Activated effector memory CD4-positive, alpha-beta T cell treated with anti-CD3 and anti-CD28 coated beads, Interleukin-2, amount 50 U/mL, for 16 hours (primary cell): ENCODE results near the gene HP.

Experiments
- DNase-seq: peaks from one replicate; pipeline ENCODE4 v3.0.0-alpha.2; 2020

The HP gene

DNA sequence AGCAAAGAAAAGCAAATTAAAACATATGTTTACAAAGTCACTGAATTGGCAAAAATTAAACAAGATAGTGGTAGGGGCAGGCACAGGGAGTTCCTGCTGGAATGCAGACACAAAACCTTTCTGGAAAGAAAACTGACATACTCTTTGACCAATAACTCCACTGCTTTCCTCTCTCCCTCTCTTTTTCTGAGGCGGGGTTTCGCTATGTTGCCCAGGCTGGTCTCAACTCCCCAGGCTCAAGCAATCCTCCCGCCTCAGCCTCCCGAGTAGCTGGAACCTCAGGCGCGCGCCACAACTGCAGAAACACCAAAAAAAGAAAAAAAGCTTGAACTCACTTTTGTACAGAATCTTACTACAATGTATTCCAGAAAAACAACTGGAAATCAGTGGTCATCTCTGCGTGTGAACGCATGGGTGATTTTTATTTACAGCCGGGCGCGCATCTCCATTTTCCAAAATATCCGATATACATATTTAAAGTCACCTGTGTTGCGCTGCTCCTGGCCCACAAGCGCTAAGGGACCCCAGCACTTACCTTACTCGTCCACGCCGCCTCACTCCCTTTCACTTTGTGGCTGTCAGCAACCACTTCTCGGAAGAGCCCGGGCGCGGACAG, 38.6 kb downstream of the HP start:
- DNase-seq = no peak

DNA sequence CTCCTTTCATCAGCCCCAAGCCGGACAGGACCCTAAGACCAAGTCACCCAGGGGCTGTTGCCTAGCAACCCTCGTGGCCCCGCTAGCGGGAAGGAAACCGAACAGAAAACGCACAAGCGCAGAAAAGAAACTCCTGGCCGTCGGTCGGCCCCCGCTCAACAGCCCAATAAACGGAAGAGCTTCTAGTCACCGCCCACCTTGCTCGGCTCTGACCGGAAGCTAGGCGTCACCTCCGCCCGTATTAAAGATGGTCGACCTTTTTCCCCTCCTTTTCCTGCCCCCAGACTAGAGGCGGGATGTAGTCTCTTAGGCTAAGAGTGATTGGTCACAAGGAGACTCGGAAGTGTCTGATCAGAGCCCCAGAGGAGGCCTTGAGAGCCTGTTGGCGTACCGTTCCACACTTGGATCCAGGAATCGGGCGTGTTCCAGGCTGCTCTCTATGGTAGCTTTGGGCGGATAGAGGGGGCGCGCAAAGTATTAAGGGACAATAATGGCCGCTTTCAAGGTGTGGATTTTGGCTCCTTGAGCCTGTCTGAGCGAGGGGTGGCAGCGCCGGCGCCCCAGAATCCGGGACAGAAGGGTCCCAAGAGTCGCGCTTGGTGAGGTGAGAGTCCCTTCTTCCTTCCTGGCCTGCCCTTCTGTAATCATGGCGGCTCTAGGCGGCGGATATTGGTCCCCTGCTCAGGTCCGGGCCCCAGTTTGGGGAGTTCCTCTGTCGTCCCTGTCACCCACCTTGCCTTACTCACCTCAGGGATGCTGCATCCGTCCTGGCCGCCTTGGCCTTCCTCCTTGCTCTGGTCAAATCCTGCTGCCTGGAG, 39.4 kb downstream of the HP start, which contains the start of the genes DHX38 and TXNL4B:
DHX38 (plus strand) TSS at position 400 of the 818 bp plus-strand sequence. CDS start 2,311 bp downstream, outside the sequence.
TXNL4B (minus strand) TSS at position 173 of the 818 bp plus-strand sequence. CDS start 2,871 bp downstream, outside the sequence.
- DNase-seq = peak; percentile 96

DNA sequence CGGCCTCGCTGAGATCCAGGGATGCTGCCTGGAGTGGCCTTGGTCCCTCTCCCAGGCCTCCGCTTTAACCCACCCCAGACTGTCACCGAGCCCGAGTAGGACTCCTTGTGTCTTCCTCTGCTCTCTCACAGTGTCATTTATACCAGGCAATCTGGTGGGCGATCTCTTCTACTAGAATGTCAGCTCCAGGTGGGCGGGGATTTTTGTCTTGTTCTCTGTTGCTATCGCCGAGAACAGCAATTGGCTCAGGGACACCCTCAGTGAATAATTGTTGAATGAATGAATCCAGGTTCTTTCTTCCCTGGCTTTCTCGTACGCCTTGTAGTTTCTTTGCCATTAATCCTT, 39.9 kb downstream of the HP start:
- peak; percentile 78 for DNase-seq

- no peak for DNase-seq
These were observed 44.6 kb downstream of the HP start for GRCh38 chr16:72098936-72099335.

GRCh38 chr16:72099377-72099818, 45.1 kb downstream of the HP start:
- peak; percentile 71 for DNase-seq

DNA sequence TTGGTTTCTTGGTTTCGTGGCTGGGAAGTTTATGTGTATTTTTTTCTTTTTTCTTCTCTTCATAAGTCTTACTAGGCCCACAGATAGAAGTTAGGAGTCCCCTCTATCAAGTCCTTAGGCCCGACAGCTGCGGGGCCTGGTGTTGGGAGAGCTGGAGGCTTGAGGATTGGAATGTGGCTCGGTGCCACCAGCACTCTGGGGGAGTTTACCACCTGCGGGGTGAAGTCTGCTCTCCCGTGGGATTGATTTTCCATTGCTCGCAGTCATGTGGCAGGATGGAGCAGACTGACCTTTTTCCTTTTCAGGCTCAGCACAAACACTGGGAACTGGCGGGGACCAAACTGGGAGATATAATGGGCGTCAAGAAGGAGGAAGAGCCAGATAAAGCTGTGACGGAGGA, 46.9 kb downstream of the HP start:
- no peak for DNase-seq

DNA sequence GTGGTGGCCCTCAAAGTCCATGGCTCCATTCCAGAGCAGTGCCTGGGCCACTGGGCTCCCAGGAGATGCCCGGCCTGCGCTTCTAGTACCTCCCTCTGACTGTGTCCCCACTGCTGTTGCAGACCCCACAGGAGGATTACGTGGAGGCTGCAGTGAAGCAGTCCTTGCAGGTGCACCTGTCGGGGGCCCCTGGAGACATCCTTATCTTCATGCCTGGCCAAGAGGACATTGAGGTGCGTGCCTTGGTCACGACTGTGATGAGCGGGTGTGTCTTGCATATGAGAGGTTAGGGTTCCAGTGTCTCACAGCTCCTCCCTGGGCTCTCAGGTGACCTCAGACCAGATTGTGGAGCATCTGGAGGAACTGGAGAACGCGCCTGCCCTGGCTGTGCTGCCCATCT, 50.6 kb downstream of the HP start:
- no peak for DNase-seq

DNA sequence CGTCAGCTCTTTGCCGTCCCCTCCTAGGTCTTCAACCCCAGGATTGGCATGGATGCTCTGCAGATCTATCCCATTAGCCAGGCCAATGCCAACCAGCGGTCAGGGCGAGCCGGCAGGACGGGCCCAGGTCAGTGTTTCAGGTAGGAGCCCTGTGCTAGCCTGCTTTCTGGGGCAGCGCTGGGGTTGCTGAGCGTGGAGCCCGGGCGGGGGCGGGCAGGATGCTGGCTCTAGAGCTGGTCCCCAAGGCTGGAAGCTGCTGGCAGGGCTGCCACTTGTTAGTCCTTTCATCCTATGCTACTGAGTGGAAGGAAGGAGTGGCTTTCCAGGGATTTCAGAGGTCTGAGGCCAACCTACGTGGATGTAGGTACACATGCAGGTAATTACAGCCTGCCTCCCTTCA, 51.7 kb downstream of the HP start:
- no peak for DNase-seq

DNA sequence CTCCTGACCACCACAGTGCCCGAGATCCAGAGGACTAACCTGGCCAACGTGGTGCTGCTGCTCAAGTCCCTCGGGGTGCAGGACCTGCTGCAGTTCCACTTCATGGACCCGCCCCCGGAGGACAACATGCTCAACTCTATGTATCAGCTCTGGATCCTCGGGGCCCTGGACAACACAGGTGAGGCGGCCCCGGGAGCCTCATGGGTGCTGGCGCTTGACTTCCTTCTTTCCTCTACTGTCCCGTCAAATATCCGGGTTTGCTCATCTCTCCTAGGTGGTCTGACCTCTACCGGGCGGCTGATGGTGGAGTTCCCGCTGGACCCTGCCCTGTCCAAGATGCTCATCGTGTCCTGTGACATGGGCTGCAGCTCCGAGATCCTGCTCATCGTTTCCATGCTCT, 53.1 kb downstream of the HP start:
- DNase-seq = no peak

- DNase-seq = no peak
These were observed 54.2 kb downstream of the HP start for GRCh38 chr16:72108353-72109102.

DNA sequence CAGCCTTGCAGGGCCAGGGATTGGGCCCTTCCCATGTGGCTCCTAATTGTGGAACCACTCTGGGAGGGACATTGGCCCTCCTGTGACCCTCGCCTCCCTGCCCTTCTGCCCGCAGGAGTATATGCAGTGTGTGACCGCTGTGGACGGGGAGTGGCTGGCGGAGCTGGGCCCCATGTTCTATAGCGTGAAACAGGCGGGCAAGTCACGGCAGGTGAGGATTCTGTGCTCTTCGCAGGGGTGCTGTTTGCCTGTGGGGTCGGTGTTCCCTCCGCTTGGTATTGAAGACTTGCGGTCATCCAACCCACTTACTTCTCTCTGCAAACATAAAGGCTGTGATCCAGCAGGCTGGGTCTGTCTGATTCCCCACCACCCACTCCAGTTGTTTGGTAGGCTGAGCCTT, 55.0 kb downstream of the HP start:
- DNase-seq = no peak

DNA sequence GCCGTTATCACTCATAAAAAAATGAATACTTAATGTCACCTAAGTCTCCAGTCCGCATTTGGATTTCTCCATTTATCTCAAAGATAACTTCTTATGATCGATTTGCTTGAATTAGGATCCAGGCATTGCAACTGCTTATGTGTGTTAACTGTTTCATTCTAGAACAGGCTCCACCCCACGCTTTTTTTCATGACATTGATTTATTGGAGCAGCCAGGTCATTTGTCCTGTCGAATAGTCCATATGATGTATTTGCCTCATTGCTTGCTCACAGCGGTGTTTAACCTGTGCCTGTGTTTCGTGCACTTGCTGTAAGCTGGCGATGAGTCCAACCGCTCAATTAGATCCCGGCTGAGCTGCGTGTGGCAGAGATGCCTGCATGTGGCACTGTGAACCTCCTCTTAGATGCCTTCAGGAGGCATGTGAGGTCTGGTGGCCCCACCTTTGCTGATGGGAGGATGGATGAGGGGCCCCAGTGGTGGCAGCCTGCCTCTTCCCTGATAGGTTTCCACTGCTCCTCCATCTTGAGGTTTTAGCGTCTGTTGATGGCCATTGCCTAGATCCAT, 55.7 kb downstream of the HP start:
- DNase-seq = no peak
